IMR-90 (cell line): ENCODE measurements around the gene TBC1D30. TPM values are rescaled to one million over a fixed set of nuclear protein-coding genes. Genes with fewer than 3 reads are reported as not detected.

Experiments
- ATAC-seq: fragments of 200-7000 bp; cut with Tn5 transposase; 2 replicates; pipeline ENCODE4 v1.9.1; 2020; ENCODE audit warnings: low read depth, mild to moderate bottlenecking, moderate library complexity
- BruUV-seq: library from RNA; stranded (reverse); fragments of 400-500 nt; replicated peaks from 2 replicates; lab custom pipeline; 2021; lab: Mats Ljungman, UMichigan
- CTCF ChIA-PET: fragments of 300-600 bp; formaldehyde crosslinking; extraction: SDS; loops from one replicate; lab custom pipeline; 2021; ENCODE audit warnings: antibody characterized with exemption; lab: Yijun Ruan, JAX
- POLR2A ChIA-PET: fragments of 300-600 bp; sonication (Branson Sonifier 250); formaldehyde crosslinking; loops from one replicate; lab custom pipeline; 2022; ENCODE audit warnings: antibody characterized with exemption; ENCODE audit not compliant: unreplicated experiment; lab: Charles Lee
- DNase-seq: peaks from one replicate; pipeline ENCODE4 v3.0.0; 2013
- H2AFZ ChIP-seq: replicated peaks from 2 replicates; pipeline ENCODE3; 2013; ENCODE audit warnings: low read length, mild to moderate bottlenecking; ENCODE audit not compliant: poor library complexity
- H2AK5ac ChIP-seq: 2 replicates; pipeline ENCODE4 v1.6.1; 2013; ENCODE audit warnings: low read depth, low read length, inconsistent platforms
- H2AK9ac ChIP-seq: replicated peaks from 2 replicates; pipeline ENCODE3; 2013; ENCODE audit warnings: mild to moderate bottlenecking, low read depth, low read length, moderate library complexity; ENCODE audit not compliant: poor library complexity
- H2BK120ac ChIP-seq: 2 replicates; pipeline ENCODE4 v1.6.1; 2013; ENCODE audit warnings: low read depth, low read length, inconsistent platforms
- H2BK15ac ChIP-seq: 3 replicates; pipeline ENCODE4 v1.6.1; 2013; ENCODE audit warnings: low read depth, low read length, inconsistent platforms
- H2BK20ac ChIP-seq: 2 replicates; pipeline ENCODE4 v1.6.1; 2013; ENCODE audit warnings: low read depth, mild to moderate bottlenecking, inconsistent platforms, low read length, moderate library complexity
- H2BK5ac ChIP-seq: 2 replicates; pipeline ENCODE4 v1.6.1; 2013; ENCODE audit warnings: mild to moderate bottlenecking, low read depth, low read length, inconsistent platforms; ENCODE audit not compliant: poor library complexity, severe bottlenecking
- H3K14ac ChIP-seq: replicated peaks from 2 replicates; pipeline ENCODE4 v1.6.1; 2013; ENCODE audit warnings: low read depth, low read length, inconsistent platforms
- H3K18ac ChIP-seq: 2 replicates; pipeline ENCODE4 v1.6.1; 2013; ENCODE audit warnings: low read depth, low read length, control low read depth
- H3K23ac ChIP-seq: 2 replicates; pipeline ENCODE4 v1.6.1; 2013; ENCODE audit warnings: low read depth, low read length, inconsistent platforms
- H3K27ac ChIP-seq: 2 replicates; pipeline ENCODE4 v1.5.1; 2013; ENCODE audit warnings: mild to moderate bottlenecking, control low read depth, low read length; ENCODE audit not compliant: insufficient read depth
- H3K27me3 ChIP-seq: 2 replicates; pipeline ENCODE4 v1.6.1; 2013; ENCODE audit warnings: low read length; ENCODE audit not compliant: control insufficient read depth, insufficient read depth
- H3K36me3 ChIP-seq: 2 replicates; pipeline ENCODE4 v1.6.1; 2013; ENCODE audit warnings: low read length, mixed read lengths; ENCODE audit not compliant: control insufficient read depth, insufficient read depth
- H3K4ac ChIP-seq: 2 replicates; pipeline ENCODE4 v1.6.1; 2013; ENCODE audit warnings: low read depth, low read length, inconsistent platforms
- H3K4me1 ChIP-seq: 2 replicates; pipeline ENCODE4 v1.6.1; 2013; ENCODE audit warnings: low read length, mixed read lengths; ENCODE audit not compliant: control insufficient read depth, insufficient read depth
- H3K4me2 ChIP-seq: 2 replicates; pipeline ENCODE4 v1.6.1; 2013; ENCODE audit warnings: low read depth, mild to moderate bottlenecking, control low read depth, low read length, moderate library complexity
- H3K4me3 ChIP-seq: 2 replicates; pipeline ENCODE4 v1.5.1; 2013; ENCODE audit warnings: low read depth, mild to moderate bottlenecking, control low read depth, low read length, moderate library complexity; ENCODE audit not compliant: insufficient read depth
- H3K56ac ChIP-seq: 2 replicates; pipeline ENCODE4 v1.6.1; 2013; ENCODE audit warnings: low read length, inconsistent platforms; ENCODE audit not compliant: insufficient read depth; ENCODE audit errors: extremely low read depth
- H3K79me1 ChIP-seq, 2 experiments: 2 replicates each; pipeline ENCODE4 v1.6.1; 2013; ENCODE audit warnings: low read length in 2 of 2, inconsistent platforms in 1 of 2, low read depth in 1 of 2
- H3K9ac ChIP-seq: 2 replicates; pipeline ENCODE4 v1.6.1; 2013; ENCODE audit warnings: low read depth, low read length, control low read depth
- H3K9me1 ChIP-seq: 2 replicates; pipeline ENCODE4 v1.6.1; 2013; ENCODE audit warnings: low read length, inconsistent platforms; ENCODE audit not compliant: insufficient read depth
- H3K9me3 ChIP-seq: 2 replicates; pipeline ENCODE4 v1.6.1; 2013; ENCODE audit warnings: low read length; ENCODE audit not compliant: control insufficient read depth, insufficient read depth
- H4K20me1 ChIP-seq: 2 replicates; pipeline ENCODE4 v1.6.1; 2013; ENCODE audit warnings: low read length, inconsistent platforms; ENCODE audit not compliant: insufficient read depth
- H4K5ac ChIP-seq: 2 replicates; pipeline ENCODE4 v1.6.1; 2013; ENCODE audit warnings: mild to moderate bottlenecking, low read depth, low read length, control low read depth
- H4K8ac ChIP-seq, 2 experiments: 2 replicates each; pipeline ENCODE4 v1.6.1; 2013; ENCODE audit warnings: low read depth in 2 of 2, low read length in 2 of 2, control low read depth in 1 of 2, inconsistent platforms in 1 of 2
- H4K91ac ChIP-seq: 2 replicates; pipeline ENCODE4 v1.6.1; 2013; ENCODE audit warnings: low read depth, low read length, inconsistent platforms; ENCODE audit not compliant: insufficient read depth
- BHLHE40 ChIP-seq: fragments of 150-350 bp; IDR thresholded peaks from 2 replicates; pipeline ENCODE4 v1.6.1; 2016; ENCODE audit warnings: mild to moderate bottlenecking, low read depth, low read length
- CEBPB ChIP-seq: IDR thresholded peaks from 2 replicates; pipeline ENCODE4 v1.6.1; 2012; ENCODE audit warnings: low read depth, low read length, improper control_type of control experiment
- MAFK ChIP-seq: IDR thresholded peaks from 2 replicates; pipeline ENCODE4 v1.6.1; 2012; ENCODE audit warnings: low read depth, low read length, improper control_type of control experiment
- MXI1 ChIP-seq: IDR thresholded peaks from 2 replicates; pipeline ENCODE4 v1.6.1; 2012; ENCODE audit warnings: low read depth, mild to moderate bottlenecking, low read length, moderate library complexity, borderline replicate concordance
- WGBS, 2 experiments: methylation state at CpG; one replicate each; pipeline versions ENCODE4 v1.1.5 to v1.1.7; 2013; ENCODE audit warnings: missing lambda C conversion rate in 2 of 2; ENCODE audit not compliant: insufficient read length in 1 of 2; ENCODE audit errors: extremely low coverage in 2 of 2; 5-methylcytosine and 5-hydroxymethylcytosine counted together
- dilution Hi-C: fragments of 300-500 bp; cut with HindIII; formaldehyde crosslinking; loops from one replicate; pipeline ENCODE4 v1.14.3; 2018; ENCODE audit warnings: low sequenced_read_pairs; ENCODE audit not compliant: unreplicated experiment
- in situ Hi-C: fragments of 300-500 bp; cut with MboI; formaldehyde crosslinking; loops from 3 replicates; pipeline ENCODE4 v1.14.3; 2019; ENCODE audit warnings: low sequenced_read_pairs, inconsistent platforms, mixed read lengths
- intact Hi-C: fragments of 100-400 bp; cut with micrococcal nuclease; formaldehyde crosslinking; loops from 2 replicates; pipeline ENCODE4 v1.10.0; 2022
- polyA plus RNA-seq, 3 experiments: library from polyadenylated mRNA; depleted of rRNA; stranded (reverse); fragments of >200 nt; gene quantifications; 2 replicates each; pipeline ENCODE4 v1.2.3, GENCODE V29; 2012; ENCODE audit warnings: low replicate concordance in 1 of 3
- total RNA-seq: library from RNA; depleted of rRNA; stranded (reverse); fragments of >200 nt; gene quantifications from 2 replicates; pipeline ENCODE4 v1.2.3, GENCODE V29; 2012
- TF ChIP-seq, protein P1 (sequence below): fragments of 150-350 bp; IDR thresholded peaks from 2 replicates; pipeline ENCODE4 v1.6.1; 2016; ENCODE audit warnings: low read depth, mild to moderate bottlenecking, low read length, moderate library complexity, borderline replicate concordance

The TBC1D30 gene
- total and polyA plus RNA-seq, 2 of the 4 experiments (the other 2 are of a cell fraction), result 0.18 to 0.24 TPM

DNA sequence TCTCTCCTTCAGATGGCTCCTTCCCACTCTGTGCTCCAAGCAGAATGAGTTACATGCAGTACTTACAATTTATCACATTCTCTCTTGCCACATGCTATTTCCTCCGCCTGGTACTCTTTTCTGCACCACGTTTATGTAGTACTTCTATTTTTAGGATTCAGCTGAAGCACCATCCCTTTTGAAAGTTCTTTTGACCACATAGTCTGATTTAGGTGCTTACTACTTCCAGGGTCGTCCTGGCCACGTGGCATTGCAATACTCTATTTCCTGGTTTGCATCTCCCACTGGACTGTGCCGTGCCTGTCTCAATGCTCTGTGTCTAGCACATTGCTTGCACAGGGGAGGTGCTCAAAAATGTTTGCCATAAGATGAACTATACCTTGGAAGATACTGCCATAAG is 16.3 kb upstream of the TBC1D30 start:
- H4K20me1 ChIP-seq, result no peaks in the 10 kb centered on the region
- in situ Hi-C loops, result no loop called here
- BruUV-seq, result no TSS peak

More for the DNA sequence above, 16.3 kb upstream of the TBC1D30 start:
- no peak overlapping the region for H4K8ac ChIP-seq
- no peak overlapping the region for H3K9ac ChIP-seq
- DNase-seq (no peak), ATAC-seq (no peak)
- H2AK9ac ChIP-seq, result no peak overlapping the region
- H3K9me1 ChIP-seq, result no peaks in the 10 kb centered on the region
- ChIA-PET CTCF (no interaction called here), POLR2A (no interaction called here)
- no peaks in the 10 kb centered on the region for H3K36me3 ChIP-seq
- H3K4me1 ChIP-seq, result no peaks in the 10 kb centered on the region; the same call in 1 of the 2 replicates
- intact Hi-C loops (loop anchor here (10.0 kb wide), 1 partner anchor 1297 kb away; no protein-coding TSS in a partner anchor), dilution Hi-C loops (no loop called here)
- no peak overlapping the region for H4K91ac ChIP-seq
- H3K9me3 ChIP-seq, result no peaks in the 10 kb centered on the region
- no peak overlapping the region for H2AK5ac ChIP-seq
- no peak overlapping the region for H3K23ac ChIP-seq
- H2AFZ ChIP-seq, result no peak overlapping the region
- H2BK5ac ChIP-seq, result no peak overlapping the region
- H4K5ac ChIP-seq, result no peak overlapping the region
- TF ChIP-seq BHLHE40 (no peak), MAFK (no peak), MXI1 (no peak), CEBPB (no peak)
- TF ChIP-seq, protein P1, sequence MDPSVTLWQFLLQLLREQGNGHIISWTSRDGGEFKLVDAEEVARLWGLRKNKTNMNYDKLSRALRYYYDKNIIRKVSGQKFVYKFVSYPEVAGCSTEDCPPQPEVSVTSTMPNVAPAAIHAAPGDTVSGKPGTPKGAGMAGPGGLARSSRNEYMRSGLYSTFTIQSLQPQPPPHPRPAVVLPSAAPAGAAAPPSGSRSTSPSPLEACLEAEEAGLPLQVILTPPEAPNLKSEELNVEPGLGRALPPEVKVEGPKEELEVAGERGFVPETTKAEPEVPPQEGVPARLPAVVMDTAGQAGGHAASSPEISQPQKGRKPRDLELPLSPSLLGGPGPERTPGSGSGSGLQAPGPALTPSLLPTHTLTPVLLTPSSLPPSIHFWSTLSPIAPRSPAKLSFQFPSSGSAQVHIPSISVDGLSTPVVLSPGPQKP, result no peak
- no peak overlapping the region for H3K14ac ChIP-seq
- no peak overlapping the region for H3K4me2 ChIP-seq
- no peak overlapping the region for H3K4ac ChIP-seq
- H3K27ac ChIP-seq, result no peak overlapping the region
- no peak overlapping the region for H2BK15ac ChIP-seq
- no peak overlapping the region for H2BK120ac ChIP-seq
- H3K79me1 ChIP-seq, result no peaks in the 10 kb centered on the region
- H3K56ac ChIP-seq, result no peak overlapping the region
- peaks cover 7% of the 10 kb centered on the region for H3K27me3 ChIP-seq
- 32% methylated on average over 4 of the region's 5 CpGs; no CpG with 5 or more reads in 1 of the 2 experiments for WGBS, 2 experiments
- no peak overlapping the region for H2BK20ac ChIP-seq
- H3K18ac ChIP-seq, result no peak overlapping the region
- H3K4me3 ChIP-seq, result no peak overlapping the region
